Stimulated activated CD4-positive, alpha-beta T cell treated with anti-CD3 and anti-CD28 coated beads, Interleukin-1b, Interleukin-23, amount 100 ng/mL, for 1 hour (primary cell): ENCODE data around the gene KIF5C.

Experiments used
- DNase-seq, 2 donors: peaks; one replicate each; pipeline ENCODE4 v3.0.0-alpha.2; 2020; ENCODE audit warnings: low read depth in 2 of 2

KIF5C gene

DNA sequence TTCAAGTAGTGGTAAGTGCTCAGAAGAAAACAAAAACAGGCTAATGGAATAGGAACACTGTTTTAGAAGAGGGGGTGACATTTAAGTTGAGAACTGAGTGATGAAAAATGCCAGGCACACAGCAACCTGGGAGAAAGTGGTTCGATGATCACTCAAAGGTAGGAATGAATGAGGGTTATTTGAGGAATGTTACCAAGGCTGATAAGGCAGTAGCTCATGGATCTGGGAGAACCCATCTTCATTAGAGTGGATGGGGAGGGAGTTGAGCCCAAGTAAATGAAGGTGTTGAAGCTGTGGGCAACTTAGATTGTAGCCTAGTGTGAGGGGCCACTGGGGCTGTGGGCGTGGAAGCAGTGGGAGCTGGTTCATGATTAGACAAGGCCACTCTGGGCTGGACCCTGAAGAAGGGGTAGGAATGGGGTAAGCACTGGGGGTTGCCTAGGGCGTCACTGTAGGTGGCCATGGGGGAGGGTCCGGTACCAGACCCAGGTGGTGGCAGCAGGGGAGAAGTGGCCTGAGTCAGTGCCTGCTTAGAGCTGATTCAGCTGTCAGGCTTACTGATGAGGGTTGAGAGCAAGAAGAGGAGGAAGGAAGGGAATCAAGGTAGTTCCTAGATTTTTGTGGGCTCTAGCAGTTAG is 141.0 kb downstream of the KIF5C start:
- no peak for DNase-seq

DNA sequence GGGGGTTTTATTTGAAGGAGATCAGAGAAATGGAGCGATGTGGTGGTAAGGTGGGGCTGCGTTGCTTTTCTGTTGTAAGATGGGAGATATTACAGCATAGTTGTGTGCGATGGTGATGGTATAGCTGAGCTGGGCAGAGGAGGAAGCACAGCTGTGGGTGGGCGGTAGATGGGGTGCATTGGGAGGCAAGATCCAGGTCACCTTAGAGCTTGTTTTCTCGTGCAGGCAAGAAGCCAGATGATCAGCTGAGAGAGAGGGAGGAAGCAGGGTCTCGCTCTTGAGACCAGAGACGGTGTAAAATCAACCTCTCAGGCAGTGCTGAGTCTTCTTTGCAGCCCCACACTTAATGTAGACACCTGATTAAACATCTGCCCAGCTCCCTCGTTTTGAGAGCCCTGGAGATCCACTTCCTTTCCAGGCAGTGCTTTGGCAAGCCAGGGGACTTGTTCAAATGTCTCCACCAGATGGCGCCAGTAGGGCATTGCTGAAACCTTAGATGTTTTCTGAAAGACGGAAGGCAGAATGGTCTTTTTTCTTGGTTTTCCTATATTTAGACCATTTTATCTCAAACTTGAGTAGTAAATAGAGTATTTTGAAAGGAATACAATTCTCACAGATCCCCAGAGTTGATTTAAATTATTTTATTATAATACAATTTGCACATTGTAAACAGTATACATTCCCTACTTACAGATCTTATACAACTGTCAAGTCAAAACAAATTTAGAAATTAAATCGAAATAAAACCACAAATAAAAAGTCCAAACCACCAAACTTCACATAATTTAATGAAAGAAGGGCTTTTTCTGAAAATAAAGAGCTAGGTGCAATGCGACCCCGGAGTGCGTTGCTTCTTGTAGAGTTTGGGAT is 142.3 kb downstream of the KIF5C start:
- peak; percentile 20 to 53 for DNase-seq

DNA sequence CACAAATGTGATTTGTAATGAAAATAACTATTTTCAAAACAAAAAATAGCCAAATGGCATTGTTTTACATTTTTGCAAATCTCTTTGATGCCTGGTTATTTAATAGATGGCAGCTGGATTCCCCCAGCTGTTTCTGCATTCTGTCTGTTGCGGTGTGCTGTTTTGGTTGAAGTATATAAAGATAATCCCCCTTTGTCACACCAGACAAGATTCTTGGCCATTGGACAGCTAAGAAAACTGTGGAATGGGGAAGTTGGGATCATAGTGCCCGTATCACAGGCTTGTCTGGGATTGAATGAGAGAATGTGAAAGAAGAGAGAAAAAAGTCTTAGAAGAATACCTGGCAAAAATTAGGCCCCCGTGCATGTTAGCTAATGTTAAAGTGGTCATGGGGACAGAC is 144.0 kb downstream of the KIF5C start:
- DNase-seq: no peak

DNA sequence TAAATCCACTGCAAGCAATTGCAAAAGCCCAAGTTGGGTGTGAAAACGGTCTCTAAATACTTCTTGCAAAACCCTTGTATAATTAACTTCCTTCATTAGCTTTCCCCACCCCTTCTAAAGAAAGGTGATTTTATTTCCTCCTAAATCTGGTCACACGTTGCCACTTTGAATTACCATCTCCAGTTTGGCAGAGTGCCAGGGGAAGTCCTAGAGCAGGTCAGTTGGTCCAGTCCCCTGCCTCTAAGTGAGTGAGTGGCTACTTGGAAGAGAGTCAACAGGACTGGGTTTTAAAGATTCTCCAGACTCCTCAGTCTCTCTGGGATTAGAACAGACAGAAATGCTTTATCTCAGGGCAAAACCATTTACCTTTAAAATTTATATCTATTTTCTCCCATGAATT is 144.7 kb downstream of the KIF5C start:
- DNase-seq: no peak

DNA sequence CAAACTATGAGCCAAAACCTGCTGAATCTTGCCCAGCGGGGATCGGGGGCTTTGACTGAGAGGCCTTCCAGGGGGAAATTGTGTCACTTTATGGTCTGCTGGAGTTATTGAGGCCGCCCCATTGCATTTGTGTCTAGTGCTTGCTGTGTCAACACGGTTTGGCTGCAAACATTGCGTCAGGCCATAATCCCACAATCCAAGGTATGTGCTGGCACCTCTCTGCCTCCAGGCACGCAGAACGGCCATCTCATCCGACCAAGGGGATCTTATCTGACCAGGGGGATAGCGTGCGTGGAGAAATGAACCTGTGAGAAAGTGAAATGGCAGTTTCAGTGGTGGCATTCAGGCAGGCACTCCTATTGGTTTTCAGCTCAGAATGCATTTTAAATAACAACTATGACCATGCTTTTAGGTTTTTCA is 145.4 kb downstream of the KIF5C start:
- no peak for DNase-seq

DNA sequence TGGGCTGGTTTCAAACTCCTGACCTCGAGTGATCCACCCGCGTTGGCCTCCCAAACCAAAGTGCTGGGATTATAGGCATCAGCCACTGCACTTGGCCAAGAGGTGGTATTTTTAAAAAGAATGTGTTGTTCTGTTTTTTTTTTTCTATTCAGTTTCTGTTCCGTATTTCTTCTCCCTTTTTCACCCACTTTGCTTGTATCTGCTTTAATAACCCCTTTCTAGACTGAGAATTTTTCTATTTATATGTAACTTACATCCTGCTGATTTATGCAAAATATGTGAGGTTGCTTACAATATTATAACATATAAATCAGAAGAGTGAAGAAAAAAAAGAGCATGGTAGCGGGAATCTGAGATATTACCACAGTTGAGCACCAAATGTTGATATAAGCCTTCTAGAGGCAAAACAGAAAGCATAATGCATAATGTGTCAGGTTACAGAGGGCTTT is 146.3 kb downstream of the KIF5C start:
- DNase-seq: no peak

DNA sequence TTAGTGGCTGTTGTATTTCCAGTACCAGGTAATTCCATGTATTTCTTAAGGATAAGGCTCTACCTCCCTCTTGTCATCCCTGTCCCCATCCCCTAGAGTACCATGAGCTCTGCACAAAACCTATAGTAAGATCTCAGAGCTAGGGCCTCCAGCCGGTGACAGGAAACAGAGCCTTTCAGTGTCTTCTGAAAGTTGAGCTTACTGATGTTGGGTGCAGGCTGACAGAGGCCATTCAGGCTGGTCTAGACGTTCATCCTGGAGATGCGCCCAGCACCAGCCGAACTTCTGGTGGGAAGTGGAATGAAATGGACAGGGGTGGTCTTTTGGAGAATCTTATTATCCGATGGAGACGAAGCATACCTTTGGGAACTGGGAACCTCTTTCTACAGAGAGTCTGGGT is 146.7 kb downstream of the KIF5C start:
- no peak for DNase-seq

DNA sequence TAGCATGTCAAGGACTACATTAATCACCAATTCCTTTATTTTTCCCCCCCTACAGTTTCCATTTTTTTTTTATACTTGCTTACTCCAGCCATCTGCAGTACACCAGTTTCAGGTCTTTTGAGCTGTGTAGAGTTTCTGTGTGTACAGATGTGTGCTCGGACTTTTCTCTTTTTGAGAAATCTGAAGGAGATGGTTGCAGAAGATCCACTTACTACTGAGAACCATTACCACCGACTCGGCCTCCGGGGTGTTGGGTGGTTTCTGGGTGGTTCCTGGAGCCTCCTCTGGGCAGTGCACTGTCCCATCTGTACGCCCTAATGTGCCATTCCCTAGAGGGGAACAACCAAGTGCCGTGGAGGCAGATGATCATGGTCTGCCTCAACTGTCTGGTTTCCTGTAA is 148.1 kb downstream of the KIF5C start:
- DNase-seq: no peak

DNA sequence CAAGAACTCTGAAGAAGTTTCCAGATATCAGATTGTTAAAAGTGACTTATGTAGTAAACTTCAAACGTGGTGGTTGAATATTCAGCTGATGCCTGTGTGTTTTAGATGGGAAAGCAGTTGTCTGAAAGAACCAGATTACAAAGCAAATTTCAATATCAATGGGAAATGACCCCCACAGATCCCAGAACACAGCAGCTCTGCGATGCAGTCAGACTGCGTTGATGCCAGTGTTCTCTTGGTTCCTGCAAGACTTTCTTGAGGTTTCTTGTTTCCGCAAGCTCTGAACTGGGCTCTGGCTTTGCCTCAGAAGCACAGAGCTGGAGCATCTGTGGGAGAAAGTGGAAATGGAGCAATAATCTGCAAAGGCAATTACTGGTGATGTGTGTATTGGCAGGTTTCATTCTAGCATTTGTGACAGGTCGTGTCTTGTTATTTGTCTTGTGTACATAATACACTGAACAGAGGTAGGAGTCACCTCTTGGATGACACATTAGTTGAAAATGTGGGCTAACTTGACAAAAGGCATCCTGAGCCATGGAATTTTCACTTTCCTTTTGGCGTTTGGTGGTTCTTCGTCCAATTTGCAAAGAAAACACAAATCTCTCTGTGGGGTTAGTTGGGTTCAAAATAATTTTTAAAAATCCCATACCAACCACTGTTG is 152.7 kb downstream of the KIF5C start:
- no peak for DNase-seq

DNA sequence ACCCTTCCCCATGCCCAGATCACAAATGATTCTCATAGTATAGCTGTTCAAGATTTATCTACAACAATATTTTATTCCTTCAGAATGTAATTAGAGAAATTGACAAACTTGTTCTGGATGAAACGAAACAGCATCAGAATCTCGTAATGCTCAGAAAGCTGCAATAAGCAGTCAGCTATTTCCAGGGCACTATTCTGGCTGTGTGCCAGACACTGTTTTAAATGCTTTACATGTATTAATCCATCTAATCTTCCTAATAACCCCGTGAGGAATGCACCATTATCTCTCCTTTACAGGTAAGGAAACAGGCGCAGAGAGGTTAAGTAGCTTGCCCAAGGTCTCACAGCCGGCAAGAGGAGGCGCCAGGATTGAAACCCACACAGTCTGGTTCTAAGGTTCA is 153.3 kb downstream of the KIF5C start:
- DNase-seq: no peak

DNA sequence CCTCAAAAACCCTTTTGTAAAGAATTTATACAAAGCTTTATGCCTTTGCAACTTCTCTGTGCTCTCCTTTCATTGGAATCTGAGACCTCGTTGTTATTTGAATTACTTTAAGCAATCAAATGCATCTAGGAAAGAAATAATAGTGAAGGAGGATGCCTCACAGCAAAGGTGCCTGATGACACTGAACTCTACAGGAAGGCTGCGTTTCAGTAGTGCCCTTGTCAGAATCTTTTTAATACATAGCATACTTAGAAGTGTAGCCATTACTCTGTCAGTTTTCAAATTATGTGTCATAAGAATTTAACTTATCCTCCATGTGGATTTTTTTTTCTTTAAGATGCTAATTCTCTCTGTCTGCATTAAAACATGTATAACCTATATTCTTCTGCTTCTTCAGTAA is 153.9 kb downstream of the KIF5C start:
- no peak for DNase-seq

DNA sequence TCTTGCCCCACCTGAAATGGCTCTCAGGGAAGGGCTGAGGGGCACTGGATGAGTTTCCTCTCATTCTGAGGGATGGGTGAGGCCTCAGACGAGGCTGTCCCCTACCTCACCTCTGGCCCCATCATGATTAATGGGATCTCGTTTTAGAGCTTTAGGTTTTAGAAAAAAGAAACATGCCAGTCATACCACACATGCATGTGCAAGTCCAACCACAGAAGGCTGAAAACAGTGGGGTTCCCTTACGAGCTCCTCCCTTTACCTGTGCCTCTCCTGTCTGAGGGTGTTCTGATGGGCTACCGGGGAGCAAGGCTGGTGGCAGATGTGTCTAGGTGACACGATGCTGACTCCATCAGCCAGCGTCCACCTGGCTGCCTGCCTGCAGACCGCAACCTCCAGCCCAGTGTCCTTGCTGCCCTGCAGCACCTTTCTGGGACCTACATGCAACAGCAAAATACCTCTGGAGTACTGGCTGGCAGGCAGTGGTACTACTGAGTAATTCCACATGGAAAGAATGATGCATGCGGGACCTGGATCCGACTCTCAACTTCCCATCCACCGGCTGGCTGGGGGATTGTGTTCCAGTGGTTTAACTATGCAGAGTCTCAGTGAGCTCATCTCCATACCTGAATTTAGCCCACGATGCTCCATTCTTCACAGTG is 154.4 kb downstream of the KIF5C start:
- DNase-seq: no peak

DNA sequence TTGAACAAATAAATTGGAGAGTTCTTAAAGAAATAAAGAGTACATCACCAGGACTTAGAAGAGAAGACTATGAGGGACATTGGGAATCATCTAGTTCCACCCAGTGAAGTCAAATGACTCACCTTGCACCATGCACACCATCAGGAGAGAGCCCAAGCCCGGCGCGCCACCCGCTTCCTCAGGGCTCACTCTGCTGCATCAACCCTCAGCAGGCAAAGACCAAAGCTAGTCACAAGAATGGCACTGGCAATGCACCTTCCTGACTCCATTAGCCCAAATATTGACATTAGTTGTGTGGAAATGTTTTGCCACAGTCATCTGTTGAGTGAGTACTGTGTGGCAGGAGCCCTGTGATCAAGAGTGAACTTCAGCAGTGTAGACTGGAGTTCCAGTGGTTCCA is 156.4 kb downstream of the KIF5C start:
- DNase-seq: no peak

DNA sequence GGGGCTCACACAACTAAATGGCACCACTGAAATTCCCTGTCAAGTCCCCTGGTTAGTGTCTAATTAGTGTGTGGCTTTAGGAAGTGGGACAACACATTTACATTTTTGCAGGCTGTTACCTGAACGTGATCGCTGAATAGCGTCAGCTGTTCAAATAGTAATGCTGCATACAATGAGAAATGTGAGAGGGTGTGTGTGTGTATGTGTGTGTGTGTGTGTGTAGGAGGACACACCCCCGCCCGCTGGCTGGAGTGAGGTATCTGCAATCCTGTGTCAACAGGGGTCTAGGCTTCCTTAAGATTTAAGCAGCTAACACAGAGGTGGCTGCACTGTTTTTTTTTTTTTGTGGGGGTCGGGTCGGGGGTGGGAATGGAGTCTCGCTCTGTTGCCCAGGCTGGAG is 158.7 kb downstream of the KIF5C start:
- DNase-seq: no peak

DNA sequence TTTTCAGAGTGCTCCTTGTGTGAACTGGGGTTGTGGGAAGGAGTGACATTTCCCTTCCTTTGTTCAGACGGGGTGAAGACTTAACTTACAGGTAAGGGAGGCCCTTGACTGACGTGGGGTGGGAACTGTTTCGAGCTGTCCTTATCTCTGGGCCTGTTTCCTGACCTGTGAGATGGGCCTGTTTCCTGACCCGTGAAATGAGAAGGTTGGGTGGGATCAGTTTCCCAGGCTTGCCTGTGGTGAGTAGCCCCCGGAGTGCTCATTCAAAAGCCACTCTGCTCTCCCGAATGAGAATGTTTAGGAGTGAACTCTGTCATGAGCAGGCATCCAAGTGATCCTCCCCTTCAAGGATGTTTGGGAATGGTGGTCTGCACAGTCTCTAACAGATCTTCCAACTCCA is 159.4 kb downstream of the KIF5C start:
- no peak for DNase-seq

DNA sequence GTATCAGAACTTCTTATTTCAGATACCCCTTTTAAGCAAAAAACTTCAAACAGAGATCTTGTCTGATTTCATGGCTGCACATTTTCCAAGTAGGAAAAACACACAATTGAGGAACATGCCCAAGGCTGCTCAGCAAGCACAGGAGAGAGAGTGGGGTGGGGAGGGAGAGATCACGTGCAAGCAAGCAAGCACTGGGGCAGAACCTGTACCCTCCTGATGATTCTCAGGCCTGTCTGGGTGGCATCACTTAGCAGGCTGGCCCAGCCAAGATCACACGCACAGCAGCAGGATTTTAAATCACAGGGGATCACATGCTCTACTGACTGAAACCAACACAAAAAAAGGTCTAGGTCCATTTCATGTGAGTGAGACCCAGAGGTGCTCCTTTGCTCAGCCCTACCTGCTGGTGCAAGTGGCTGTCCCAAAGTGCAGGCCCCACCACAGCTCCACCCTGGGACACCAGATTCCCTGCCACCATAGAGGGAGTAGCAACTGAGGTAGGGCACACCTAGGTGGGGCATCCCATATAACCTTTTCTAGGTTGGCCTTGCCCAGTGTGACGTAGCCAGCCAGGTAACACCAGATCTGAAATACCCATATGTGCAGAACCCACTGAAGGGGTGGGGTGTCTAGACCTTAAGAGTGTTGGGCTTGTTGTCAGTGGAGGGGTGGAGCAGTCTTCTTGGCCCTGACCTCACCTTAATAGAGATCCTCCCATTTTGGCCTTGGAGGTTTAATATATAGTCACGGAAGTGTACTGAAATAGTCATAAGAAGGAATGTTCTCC is 161.7 kb downstream of the KIF5C start:
- no peak for DNase-seq

DNA sequence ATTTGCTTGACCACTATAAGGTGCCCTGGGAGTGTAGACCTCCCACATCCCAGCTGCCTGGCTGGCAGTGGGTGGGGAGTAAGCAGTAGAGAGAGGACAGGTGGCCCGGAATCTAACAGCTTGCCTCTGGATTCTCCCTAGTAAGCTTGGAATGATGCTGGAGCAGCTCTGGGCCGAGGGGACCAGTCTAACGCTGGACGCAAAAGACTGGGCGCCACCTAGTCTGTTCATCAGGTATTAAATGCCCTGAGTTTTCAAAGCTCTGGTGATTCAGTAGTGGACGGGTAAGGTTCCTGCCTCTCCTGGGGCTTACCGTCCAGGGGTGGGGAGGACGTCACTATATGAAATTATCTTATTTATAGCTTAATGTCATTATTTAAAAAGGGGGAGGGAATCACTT is 162.8 kb downstream of the KIF5C start:
- DNase-seq: no peak

DNA sequence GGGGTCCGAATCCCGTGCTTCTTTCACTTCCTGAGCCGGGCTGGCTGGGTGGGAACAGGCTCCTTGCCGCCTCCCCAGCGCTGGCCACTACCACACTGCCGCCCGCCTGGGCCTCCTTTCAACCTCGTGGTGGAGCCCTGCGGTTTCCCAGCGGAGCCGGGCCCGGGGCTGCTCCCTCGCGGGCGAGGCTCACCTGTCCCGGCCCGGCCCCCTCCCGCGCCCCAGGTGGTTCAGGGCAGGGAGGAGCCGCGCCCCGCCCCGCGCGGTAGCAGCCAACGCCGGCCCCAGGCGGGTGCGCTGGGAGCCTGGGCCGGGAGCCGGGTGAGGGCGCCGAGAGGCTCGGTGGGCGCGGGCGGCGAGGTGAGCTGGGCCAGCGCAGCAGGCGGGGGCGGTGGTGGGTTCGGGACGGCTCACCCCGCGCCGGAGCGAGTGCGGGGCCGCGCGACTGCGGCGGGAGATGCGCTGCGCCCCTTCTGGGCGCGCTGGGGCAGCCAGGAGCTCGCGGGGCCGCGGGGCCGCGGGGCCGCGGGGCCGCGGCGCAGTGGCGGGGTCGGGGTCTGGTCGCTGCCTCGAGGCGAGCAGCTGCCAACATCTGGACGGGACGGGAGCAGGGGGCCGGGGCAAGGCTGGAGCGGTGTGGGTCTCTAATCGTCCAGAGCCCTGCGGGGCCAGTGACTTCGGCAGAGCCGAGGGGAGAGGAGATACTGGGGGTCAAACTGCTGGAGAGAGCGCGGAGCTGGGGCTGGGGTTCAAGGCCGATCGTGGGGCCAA is 163.6 kb downstream of the KIF5C start, which contains the start of gene LYPD6B:
Gene LYPD6B (plus strand): TSS at position 258 of the 771 bp plus-strand sequence. CDS start 92,250 bp downstream, outside the sequence.
- DNase-seq: no peak

DNA sequence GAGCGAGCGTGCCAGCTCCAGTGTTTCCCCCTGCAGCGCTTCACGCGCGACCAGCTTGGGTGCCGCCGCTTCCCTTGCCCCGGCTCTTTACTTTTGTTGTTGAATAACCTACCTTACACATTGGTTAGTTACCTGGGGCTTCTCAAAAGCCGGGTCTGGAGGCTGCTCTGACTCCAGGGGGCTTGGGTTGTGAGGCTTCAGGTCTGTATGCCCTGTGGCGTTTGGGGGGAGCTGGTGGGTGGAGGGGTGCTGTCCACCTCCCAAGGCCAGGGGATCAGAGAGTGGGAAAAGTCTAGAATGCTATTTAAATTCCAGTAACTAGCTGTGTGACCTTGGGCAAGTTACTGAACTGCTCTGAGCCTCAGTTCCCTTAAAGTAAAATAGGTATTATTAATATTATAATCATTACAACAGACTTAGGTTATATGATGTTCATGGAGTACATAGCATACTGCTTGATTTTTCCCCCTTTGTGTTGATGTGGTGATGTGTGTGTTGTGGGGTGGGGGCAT is 164.2 kb downstream of the KIF5C start:
- no peak for DNase-seq

DNA sequence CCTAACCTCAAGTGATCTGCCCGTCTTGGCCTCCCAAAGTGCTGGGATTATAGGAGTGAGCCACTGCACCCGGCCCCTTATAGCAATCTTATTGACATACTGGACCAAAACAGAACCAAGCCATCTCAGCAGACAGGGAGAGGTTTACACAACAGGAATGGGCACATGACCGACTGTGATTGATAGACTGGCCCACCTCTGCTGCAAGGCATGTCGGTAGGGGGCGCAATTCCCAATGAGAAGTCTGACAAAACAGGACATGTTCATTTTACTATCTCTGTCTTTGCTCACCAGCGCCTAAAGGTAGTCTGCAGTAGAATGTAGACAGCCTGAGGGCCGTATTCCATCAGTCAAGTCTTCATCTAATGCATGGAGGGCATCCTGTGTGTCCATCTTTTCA is 165.4 kb downstream of the KIF5C start:
- DNase-seq: peak in 1 of 2 donors; percentile 15
